A549 (cell line): ENCODE data around the gene ASCC2.

Experiments
- BHLHE40 ChIP-seq: IDR thresholded peaks from 2 replicates; pipeline ENCODE4 v1.6.1; 2012; ENCODE audit warnings: low read depth, low read length, inconsistent platforms
- CTCF ChIP-seq: fragments of >200 bp; sonication (Bioruptor Twin); formaldehyde crosslinking; IDR thresholded peaks from 3 replicates; pipeline ENCODE4 v1.5.1; 2016
- EHF ChIP-seq: fragments of 250-450 bp; sonication (Bioruptor Pico); IDR thresholded peaks from 2 replicates; pipeline ENCODE4 v1.5.0; 2020; ENCODE audit warnings: mild to moderate bottlenecking
- EP300 ChIP-seq, 2 experiments: fragments of >200 bp; sonication (Bioruptor Twin); formaldehyde crosslinking; IDR thresholded peaks; 2 replicates in 1 of 2; 3 replicates in 1 of 2; pipeline ENCODE4 v1.6.1; 2016 to 2017
- JUN ChIP-seq, 2 experiments: fragments of >200 bp; sonication (Bioruptor Twin); formaldehyde crosslinking; IDR thresholded peaks; 2 replicates in 1 of 2; 3 replicates in 1 of 2; pipeline ENCODE4 v1.6.1; 2016 to 2017
- POLR2A ChIP-seq: IDR thresholded peaks from 2 replicates; pipeline ENCODE4 v1.6.1; 2012; ENCODE audit warnings: mild to moderate bottlenecking, low read length
- REST ChIP-seq: fragments of 200-600 bp; sonication (generic); IDR thresholded peaks from 2 replicates; pipeline ENCODE4 v1.6.1; 2016; ENCODE audit warnings: antibody characterized with exemption, mild to moderate bottlenecking, moderate library complexity
- ZFP36 ChIP-seq: fragments of 450-650 bp; IDR thresholded peaks from 2 replicates; pipeline ENCODE4 v1.6.1; 2014; ENCODE audit warnings: borderline replicate concordance; ENCODE audit not compliant: partially characterized antibody

GRCh38 chr22:29838599-29838956 is 504 bp upstream of the ASCC2 start:
- TF ChIP-seq EP300 (IDR thresholded peaks at IDR 0.05) (no peak), ZFP36 (no peak), POLR2A (no peak), CTCF (no peak), BHLHE40 (no peak), REST (no peak), JUN (IDR thresholded peaks at IDR 0.05) (no peak), EHF (CRISPR knock-in tag) (no peak)
